CD8-positive, alpha-beta memory T cell (primary cell): ENCODE data around the gene MARCHF10. TPM values are rescaled to one million over a fixed set of nuclear protein-coding genes. Genes with fewer than 3 reads are reported as not detected.

Source experiments
- CTCF ChIA-PET: fragments of 350-600 bp; sonication (Branson Sonifier 250); formaldehyde crosslinking; loops from one replicate; lab custom pipeline; 2021; ENCODE audit warnings: antibody characterized with exemption; lab: Charles Lee
- POLR2A ChIA-PET: fragments of 350-600 bp; sonication (Branson Sonifier 250); formaldehyde crosslinking; loops from one replicate; lab custom pipeline; 2021; ENCODE audit warnings: antibody characterized with exemption; lab: Charles Lee
- DNase-seq, 5 donors: peaks; one replicate each; pipeline versions ENCODE4 v3.0.0 to v3.0.0-alpha.2; 2020 to 2022; ENCODE audit warnings: mixed read lengths in 1 of 5
- H3K27ac ChIP-seq: one replicate; pipeline ENCODE4 v1.7.0; 2013; ENCODE audit warnings: low read depth, mild to moderate bottlenecking, low read length, moderate library complexity
- H3K27me3 ChIP-seq: 2 replicates; pipeline ENCODE4 v1.7.0; 2013; ENCODE audit warnings: low read length, mild to moderate bottlenecking; ENCODE audit not compliant: insufficient read depth, poor library complexity, severe bottlenecking
- H3K36me3 ChIP-seq: 2 replicates; pipeline ENCODE4 v1.7.0; 2013; ENCODE audit warnings: mild to moderate bottlenecking, low read length, moderate library complexity; ENCODE audit not compliant: insufficient read depth
- H3K4me1 ChIP-seq: 2 replicates; pipeline ENCODE4 v1.7.0; 2013; ENCODE audit warnings: mild to moderate bottlenecking, low read length, moderate library complexity; ENCODE audit not compliant: insufficient read depth
- H3K4me3 ChIP-seq: 2 replicates; pipeline ENCODE4 v1.7.0; 2013; ENCODE audit warnings: mild to moderate bottlenecking, low read length
- H3K9me3 ChIP-seq: 2 replicates; pipeline ENCODE4 v1.7.0; 2013; ENCODE audit warnings: mild to moderate bottlenecking, low read length
- H3K27ac Mint-ChIP-seq, 8 donors: one replicate each; pipeline ENCODE4 v1.8.0; 2020 to 2021; ENCODE audit warnings: mixed read lengths in 8 of 8, mild to moderate bottlenecking in 6 of 8, inconsistent platforms in 3 of 8, moderate library complexity in 3 of 8
- H3K27me3 Mint-ChIP-seq, 2 donors: one replicate each; pipeline ENCODE4 v1.8.0; 2020 to 2021; ENCODE audit warnings: mixed read lengths in 2 of 2, mild to moderate bottlenecking in 1 of 2, moderate library complexity in 1 of 2
- H3K36me3 Mint-ChIP-seq, 3 donors: one replicate each; pipeline ENCODE4 v1.8.0; 2020 to 2021; ENCODE audit warnings: mixed read lengths in 3 of 3, inconsistent platforms in 1 of 3, mild to moderate bottlenecking in 1 of 3
- H3K4me1 Mint-ChIP-seq, 3 donors: one replicate each; pipeline ENCODE4 v1.8.0; 2020 to 2021; ENCODE audit warnings: mixed read lengths in 3 of 3, inconsistent platforms in 1 of 3, mild to moderate bottlenecking in 1 of 3
- H3K4me3 Mint-ChIP-seq, 7 donors: one replicate each; pipeline ENCODE4 v1.8.0; 2020 to 2021; ENCODE audit warnings: mixed read lengths in 7 of 7, mild to moderate bottlenecking in 6 of 7, moderate library complexity in 4 of 7, inconsistent platforms in 2 of 7
- H3K9me3 Mint-ChIP-seq, 5 donors: one replicate each; pipeline ENCODE4 v1.8.0; 2020 to 2022; ENCODE audit warnings: mixed read lengths in 5 of 5, mild to moderate bottlenecking in 3 of 5, moderate library complexity in 2 of 5, inconsistent platforms in 1 of 5
- polyA plus RNA-seq: library from polyadenylated mRNA; unstranded; fragments of 300-500 nt; fragmentation: Illumina TruSeq; gene quantifications from one replicate; pipeline ENCODE4 v1.2.3, GENCODE V29; 2021
- total RNA-seq, 2 experiments: library from RNA; stranded (reverse); gene quantifications; one replicate each; pipeline ENCODE4 v1.2.3, GENCODE V29; 2021

Gene MARCHF10
- total and polyA plus RNA-seq, 3 experiments from 2014 or later: 0.86 TPM; not detected in 2

- Histone ChIP-seq H3K4me3 (no peak overlapping the region), H3K36me3 (no peaks in the 10 kb centered on the region), H3K27me3 (no peaks in the 10 kb centered on the region), H3K9me3 (no peaks in the 10 kb centered on the region), H3K4me1 (no peaks in the 10 kb centered on the region), H3K27ac (no peak overlapping the region)
- no peak overlapping the region for H3K27ac Mint-ChIP-seq
- ChIA-PET POLR2A (no interaction called here), CTCF (no interaction called here)
- no peaks in the 10 kb centered on the region for H3K9me3 Mint-ChIP-seq
- DNase-seq: no peak
- H3K36me3 Mint-ChIP-seq: peaks cover 0 to 2% (median 0%) of the 10 kb centered on the region in 3 donors
- H3K4me3 Mint-ChIP-seq: no peak overlapping the region
- peaks cover 3 to 11% of the 10 kb centered on the region in 2 donors for H3K27me3 Mint-ChIP-seq
- peaks cover 0 to 7% (median 4%) of the 10 kb centered on the region in 3 donors for H3K4me1 Mint-ChIP-seq
Observed at GRCh38 chr17:62824290-62825131, 16.4 kb upstream of the MARCHF10 start.

GRCh38 chr17:62823111-62823893, 15.2 kb upstream of the MARCHF10 start:
- DNase-seq: no peak
- Mint-ChIP-seq H3K27ac (no peak overlapping the region), H3K9me3 (no peaks in the 10 kb centered on the region), H3K36me3 (peaks cover 0 to 2% (median 0%) of the 10 kb centered on the region in 3 donors), H3K27me3 (peaks cover 5 to 21% of the 10 kb centered on the region in 2 donors), H3K4me3 (no peak overlapping the region), H3K4me1 (peaks cover 0 to 8% (median 4%) of the 10 kb centered on the region in 3 donors)
- H3K27me3 ChIP-seq: no peaks in the 10 kb centered on the region
- no peaks in the 10 kb centered on the region for H3K9me3 ChIP-seq
- CTCF ChIA-PET: no interaction called here
- POLR2A ChIA-PET: interaction anchor here (0.6 kb wide), 1 partner anchor 21 kb away, joined by 6 read pairs; no protein-coding TSS in a partner anchor
- H3K4me1 ChIP-seq: no peaks in the 10 kb centered on the region
- H3K4me3 ChIP-seq: no peak overlapping the region
- no peaks in the 10 kb centered on the region for H3K36me3 ChIP-seq
- H3K27ac ChIP-seq: no peak overlapping the region

- POLR2A ChIA-PET: no interaction called here
- Histone ChIP-seq H3K27me3 (no peaks in the 10 kb centered on the region), H3K36me3 (no peaks in the 10 kb centered on the region), H3K4me3 (no peak overlapping the region), H3K4me1 (no peaks in the 10 kb centered on the region), H3K27ac (no peak overlapping the region), H3K9me3 (no peaks in the 10 kb centered on the region)
- H3K36me3 Mint-ChIP-seq: no peaks in the 10 kb centered on the region
- peaks cover 0 to 8% (median 0%) of the 10 kb centered on the region in 3 donors for H3K4me1 Mint-ChIP-seq
- DNase-seq: no peak
- H3K27me3 Mint-ChIP-seq: peaks cover 10 to 26% of the 10 kb centered on the region in 2 donors
- H3K27ac Mint-ChIP-seq: no peak overlapping the region
- H3K4me3 Mint-ChIP-seq: no peak overlapping the region
- no peaks in the 10 kb centered on the region for H3K9me3 Mint-ChIP-seq
- CTCF ChIA-PET: no interaction called here
Observed at GRCh38 chr17:62822080-62822904, 14.2 kb upstream of the MARCHF10 start.

- POLR2A ChIA-PET: no interaction called here
- CTCF ChIA-PET: interaction anchor here (0.6 kb wide), 1 partner anchor 1615 kb away, joined by 3 read pairs; no protein-coding TSS in a partner anchor
- Mint-ChIP-seq H3K27ac (peak overlapping the region in 1 of 8 donors; percentile 39), H3K27me3 (peaks cover 11 to 27% of the 10 kb centered on the region in 2 donors), H3K36me3 (no peaks in the 10 kb centered on the region), H3K9me3 (no peaks in the 10 kb centered on the region), H3K4me3 (no peak overlapping the region), H3K4me1 (peaks cover 0 to 8% (median 0%) of the 10 kb centered on the region in 3 donors)
- no peak for DNase-seq
- Histone ChIP-seq H3K27me3 (no peaks in the 10 kb centered on the region), H3K27ac (no peak overlapping the region), H3K9me3 (no peaks in the 10 kb centered on the region), H3K36me3 (no peaks in the 10 kb centered on the region), H3K4me3 (no peak overlapping the region), H3K4me1 (no peaks in the 10 kb centered on the region)
Observed at GRCh38 chr17:62821189-62822079, 13.3 kb upstream of the MARCHF10 start.

- Histone ChIP-seq H3K36me3 (no peaks in the 10 kb centered on the region), H3K27me3 (no peaks in the 10 kb centered on the region), H3K4me3 (no peak overlapping the region), H3K27ac (no peak overlapping the region), H3K9me3 (no peaks in the 10 kb centered on the region), H3K4me1 (no peaks in the 10 kb centered on the region)
- peaks cover 0 to 4% (median 0%) of the 10 kb centered on the region in 5 donors for H3K9me3 Mint-ChIP-seq
- POLR2A ChIA-PET: no interaction called here
- H3K4me1 Mint-ChIP-seq: peaks cover 0 to 8% (median 0%) of the 10 kb centered on the region in 3 donors
- no peak overlapping the region for H3K4me3 Mint-ChIP-seq
- no peaks in the 10 kb centered on the region for H3K36me3 Mint-ChIP-seq
- DNase-seq: no peak
- H3K27me3 Mint-ChIP-seq: peaks cover 16 to 36% of the 10 kb centered on the region in 2 donors
- CTCF ChIA-PET: no interaction called here
- peak overlapping the region in 1 of 8 donors; percentile 66 for H3K27ac Mint-ChIP-seq
Observed at GRCh38 chr17:62819511-62820221, 11.6 kb upstream of the MARCHF10 start.

GRCh38 chr17:62818526-62818925, 10.4 kb upstream of the MARCHF10 start:
- no peaks in the 10 kb centered on the region for H3K4me1 ChIP-seq
- no peak overlapping the region for H3K4me3 Mint-ChIP-seq
- peaks cover 0 to 9% (median 0%) of the 10 kb centered on the region in 3 donors for H3K36me3 Mint-ChIP-seq
- CTCF ChIA-PET: no interaction called here
- H3K27me3 Mint-ChIP-seq: peaks cover 16 to 44% of the 10 kb centered on the region in 2 donors
- H3K9me3 ChIP-seq: no peaks in the 10 kb centered on the region
- no peak overlapping the region for H3K27ac Mint-ChIP-seq
- H3K36me3 ChIP-seq: no peaks in the 10 kb centered on the region
- no peak overlapping the region for H3K4me3 ChIP-seq
- H3K4me1 Mint-ChIP-seq: peaks cover 0 to 8% (median 0%) of the 10 kb centered on the region in 3 donors
- H3K27me3 ChIP-seq: no peaks in the 10 kb centered on the region
- DNase-seq: no peak
- H3K9me3 Mint-ChIP-seq: peaks cover 2 to 11% (median 8%) of the 10 kb centered on the region in 5 donors
- no peak overlapping the region for H3K27ac ChIP-seq
- POLR2A ChIA-PET: no interaction called here
